ENCODE measurements around the gene CDC37. TPM values are rescaled to one million over a fixed set of nuclear protein-coding genes. Genes with fewer than 3 reads are reported as not detected.

CDC37 gene
- polyA plus RNA-seq, 1 donor (not counting 4 experiments of a cell fraction or from before 2014, with no cell fraction given) = 376 TPM

DNA sequence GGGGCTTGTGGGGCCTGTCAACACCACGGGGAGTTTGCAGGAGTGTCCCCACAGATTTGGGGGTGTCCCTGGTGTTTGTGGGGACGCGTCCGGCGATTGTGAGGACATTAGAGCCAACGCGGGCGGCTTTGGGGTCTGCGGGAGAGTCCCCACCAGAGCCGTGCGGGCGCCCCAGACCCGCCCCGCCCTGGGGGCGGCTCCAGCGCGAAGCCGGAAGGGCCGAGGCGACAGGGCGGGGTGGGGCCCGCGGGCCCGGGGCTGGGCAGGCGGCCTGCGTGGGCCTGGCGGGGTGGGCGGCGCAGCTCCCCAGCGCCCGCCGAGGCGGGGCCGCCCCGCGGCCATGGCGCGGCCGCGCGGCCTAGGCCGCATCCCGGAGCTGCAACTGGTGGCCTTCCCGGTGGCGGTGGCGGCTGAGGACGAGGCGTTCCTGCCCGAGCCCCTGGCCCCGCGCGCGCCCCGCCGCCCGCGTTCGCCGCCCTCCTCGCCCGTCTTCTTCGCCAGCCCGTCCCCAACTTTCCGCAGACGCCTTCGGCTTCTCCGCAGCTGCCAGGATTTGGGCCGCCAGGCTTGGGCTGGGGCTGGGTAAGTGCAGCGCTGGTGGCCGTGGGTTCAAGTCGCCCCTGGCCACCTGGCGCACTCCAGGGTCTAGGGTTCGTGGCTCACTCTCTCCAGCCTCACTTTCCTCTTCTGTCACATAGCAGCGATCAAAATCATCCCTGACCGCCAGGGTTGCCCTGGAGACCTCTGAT, 27.3 kb upstream of the CDC37 start:
- dilution Hi-C loops (cut with MboI; ENCODE audit: extremely low pct_ligation_motif_present, low sequenced_read_pairs) = no loop called here
- TF ChIP-seq, protein P1, sequence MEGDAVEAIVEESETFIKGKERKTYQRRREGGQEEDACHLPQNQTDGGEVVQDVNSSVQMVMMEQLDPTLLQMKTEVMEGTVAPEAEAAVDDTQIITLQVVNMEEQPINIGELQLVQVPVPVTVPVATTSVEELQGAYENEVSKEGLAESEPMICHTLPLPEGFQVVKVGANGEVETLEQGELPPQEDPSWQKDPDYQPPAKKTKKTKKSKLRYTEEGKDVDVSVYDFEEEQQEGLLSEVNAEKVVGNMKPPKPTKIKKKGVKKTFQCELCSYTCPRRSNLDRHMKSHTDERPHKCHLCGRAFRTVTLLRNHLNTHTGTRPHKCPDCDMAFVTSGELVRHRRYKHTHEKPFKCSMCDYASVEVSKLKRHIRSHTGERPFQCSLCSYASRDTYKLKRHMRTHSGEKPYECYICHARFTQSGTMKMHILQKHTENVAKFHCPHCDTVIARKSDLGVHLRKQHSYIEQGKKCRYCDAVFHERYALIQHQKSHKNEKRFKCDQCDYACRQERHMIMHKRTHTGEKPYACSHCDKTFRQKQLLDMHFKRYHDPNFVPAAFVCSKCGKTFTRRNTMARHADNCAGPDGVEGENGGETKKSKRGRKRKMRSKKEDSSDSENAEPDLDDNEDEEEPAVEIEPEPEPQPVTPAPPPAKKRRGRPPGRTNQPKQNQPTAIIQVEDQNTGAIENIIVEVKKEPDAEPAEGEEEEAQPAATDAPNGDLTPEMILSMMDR (optimal IDR thresholded peaks at IDR 0.05 in 1 of 3, IDR thresholded peaks at IDR 0.05 in 1 of 3, conservative IDR thresholded peaks at IDR 0.05 in 1 of 3; ENCODE audit: extremely low read depth in 1 of 3, insufficient read depth in 2 of 3, low read length in 3 of 3) = no peak
- TF ChIP-seq EZH2 (IDR thresholded peaks at IDR 0.05; ENCODE audit: low read length) = peak; percentile 58
- FAIRE-seq = no peak
- Histone ChIP-seq H3K27ac (ENCODE audit: control insufficient read depth, insufficient read depth, low read length) (no peak overlapping the region), H3K4me1 (ENCODE audit: control insufficient read depth, extremely low read depth, insufficient read depth, low read length) (peaks cover 4% of the 10 kb centered on the region), H3K9me3 (ENCODE audit: control insufficient read depth, low read depth, low read length) (no peaks in the 10 kb centered on the region), H3K9me1 (ENCODE audit: control insufficient read depth, extremely low read depth, insufficient read depth, low read length) (no peaks in the 10 kb centered on the region), H3K4me3 (ENCODE audit: control insufficient read depth in 2 of 3, extremely low read depth in 1 of 3, insufficient read depth in 2 of 3, low read depth in 1 of 3, low read length in 3 of 3) (peak overlapping the region in 2 of 3 experiments; percentile 14 to 19), H3K27me3 (ENCODE audit: control insufficient read depth, extremely low read depth, insufficient read depth, low read length) (peaks cover 33% of the 10 kb centered on the region), H4K20me1 (ENCODE audit: control insufficient read depth, extremely low read depth, insufficient read depth, low read length) (no peaks in the 10 kb centered on the region), H3K4me2 (ENCODE audit: control insufficient read depth, extremely low read depth, insufficient read depth, low read depth, low read length) (peak overlapping the region; percentile 40), H2AFZ (ENCODE audit: control insufficient read depth, low read length) (no peak overlapping the region), H3K36me3 (ENCODE audit: control insufficient read depth in 2 of 2, extremely low read depth in 1 of 2, insufficient read depth in 2 of 2, low read length in 2 of 2) (no peaks in the 10 kb centered on the region), H3K79me2 (ENCODE audit: control insufficient read depth, insufficient read depth, low read length) (no peaks in the 10 kb centered on the region), H3K9ac (ENCODE audit: control insufficient read depth, extremely low read depth, insufficient read depth, low read length) (no peak overlapping the region)
- DNase-seq (ENCODE audit: low read depth, low spot score) = no peak

DNA sequence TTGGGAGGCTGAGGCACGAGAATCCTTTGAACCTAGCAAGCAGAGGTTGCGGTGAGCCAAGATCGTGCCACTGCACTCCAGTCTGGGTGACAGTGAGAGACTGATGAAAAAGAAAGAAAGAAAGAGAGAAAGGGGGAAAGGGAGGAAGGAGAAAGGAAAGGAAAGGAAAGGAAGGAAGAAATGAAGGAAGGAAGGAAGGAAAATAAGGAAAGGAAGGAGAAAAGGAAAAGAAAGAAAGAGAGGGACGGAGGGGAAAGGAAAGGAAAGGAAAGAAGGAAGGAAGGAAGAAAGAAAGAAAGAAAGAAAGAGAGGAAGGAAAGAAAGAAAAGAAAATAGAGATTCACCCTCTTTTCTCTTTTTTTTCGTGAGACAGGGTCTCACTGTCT, 25.6 kb upstream of the CDC37 start:
- FAIRE-seq = no peak
- Histone ChIP-seq H3K9me1 (ENCODE audit: control insufficient read depth, extremely low read depth, insufficient read depth, low read length) (no peaks in the 10 kb centered on the region), H2AFZ (ENCODE audit: control insufficient read depth, low read length) (no peak overlapping the region), H3K4me1 (ENCODE audit: control insufficient read depth, extremely low read depth, insufficient read depth, low read length) (peaks cover 10% of the 10 kb centered on the region), H4K20me1 (ENCODE audit: control insufficient read depth, extremely low read depth, insufficient read depth, low read length) (no peaks in the 10 kb centered on the region), H3K4me3 (ENCODE audit: control insufficient read depth in 2 of 3, extremely low read depth in 1 of 3, insufficient read depth in 2 of 3, low read depth in 1 of 3, low read length in 3 of 3) (no peak overlapping the region), H3K27ac (ENCODE audit: control insufficient read depth, insufficient read depth, low read length) (no peak overlapping the region), H3K36me3 (ENCODE audit: control insufficient read depth in 2 of 2, extremely low read depth in 1 of 2, insufficient read depth in 2 of 2, low read length in 2 of 2) (no peaks in the 10 kb centered on the region), H3K9me3 (ENCODE audit: control insufficient read depth, low read depth, low read length) (no peaks in the 10 kb centered on the region), H3K9ac (ENCODE audit: control insufficient read depth, extremely low read depth, insufficient read depth, low read length) (no peak overlapping the region), H3K4me2 (ENCODE audit: control insufficient read depth, extremely low read depth, insufficient read depth, low read depth, low read length) (no peak overlapping the region), H3K79me2 (ENCODE audit: control insufficient read depth, insufficient read depth, low read length) (no peaks in the 10 kb centered on the region), H3K27me3 (ENCODE audit: control insufficient read depth, extremely low read depth, insufficient read depth, low read length) (peaks cover 50% of the 10 kb centered on the region)
- TF ChIP-seq, protein P1 (optimal IDR thresholded peaks at IDR 0.05 in 1 of 3, IDR thresholded peaks at IDR 0.05 in 1 of 3, conservative IDR thresholded peaks at IDR 0.05 in 1 of 3; ENCODE audit: extremely low read depth in 1 of 3, insufficient read depth in 2 of 3, low read length in 3 of 3) = no peak
- TF ChIP-seq EZH2 (IDR thresholded peaks at IDR 0.05; ENCODE audit: low read length) = no peak
- dilution Hi-C loops (cut with MboI; ENCODE audit: extremely low pct_ligation_motif_present, low sequenced_read_pairs) = no loop called here
- DNase-seq (ENCODE audit: low read depth, low spot score) = no peak
